Ishikawa (cell line): ENCODE results near the gene GRM7.

Source experiments
- CEBPB ChIP-seq: IDR thresholded peaks from 2 replicates; pipeline ENCODE4 v1.6.1; 2012
- CREB1 ChIP-seq: IDR thresholded peaks from 2 replicates; pipeline ENCODE4 v1.6.1; 2012; ENCODE audit warnings: low read depth
- EGR1 ChIP-seq: IDR thresholded peaks from 2 replicates; pipeline ENCODE4 v1.6.1; 2012
- EP300 ChIP-seq: IDR thresholded peaks from 2 replicates; pipeline ENCODE4 v1.6.1; 2012; ENCODE audit warnings: borderline replicate concordance
- FOXM1 ChIP-seq: IDR thresholded peaks from 2 replicates; pipeline ENCODE4 v1.6.1; 2012; ENCODE audit warnings: low read depth, borderline replicate concordance
- MAX ChIP-seq: IDR thresholded peaks from 2 replicates; pipeline ENCODE4 v1.6.1; 2012
- NFIC ChIP-seq: IDR thresholded peaks from 2 replicates; pipeline ENCODE4 v1.6.1; 2012
- RAD21 ChIP-seq: IDR thresholded peaks from 2 replicates; pipeline ENCODE4 v1.6.1; 2012; ENCODE audit warnings: low read depth
- REST ChIP-seq: IDR thresholded peaks from 2 replicates; pipeline ENCODE4 v1.6.1; 2012; ENCODE audit warnings: low read depth, mild to moderate bottlenecking
- TAF1 ChIP-seq: IDR thresholded peaks from 2 replicates; pipeline ENCODE4 v1.6.1; 2012; ENCODE audit warnings: low read depth, mild to moderate bottlenecking
- TCF12 ChIP-seq: IDR thresholded peaks from 2 replicates; pipeline ENCODE4 v1.6.1; 2012; ENCODE audit warnings: low read depth
- TEAD4 ChIP-seq: IDR thresholded peaks from 2 replicates; pipeline ENCODE4 v1.6.1; 2012
- USF1 ChIP-seq: IDR thresholded peaks from 2 replicates; pipeline ENCODE4 v1.6.1; 2012
- YY1 ChIP-seq: IDR thresholded peaks from 2 replicates; pipeline ENCODE4 v1.6.1; 2012; ENCODE audit warnings: low read depth
- ZBTB7A ChIP-seq: IDR thresholded peaks from 2 replicates; pipeline ENCODE4 v1.6.1; 2012; ENCODE audit warnings: low read depth

Gene GRM7

GRCh38 chr3:7630925-7631324, 770.0 kb downstream of the GRM7 start:
- no peak for TF ChIP-seq TCF12
- TF ChIP-seq CEBPB = no peak
- no peak for TF ChIP-seq NFIC
- TF ChIP-seq EP300 = no peak
- no peak for TF ChIP-seq REST
- no peak for TF ChIP-seq YY1
- TF ChIP-seq USF1 = no peak
- no peak for TF ChIP-seq TAF1
- TF ChIP-seq TEAD4 = no peak
- TF ChIP-seq FOXM1 = no peak
- TF ChIP-seq RAD21 = no peak

- TF ChIP-seq USF1 (no peak), REST (no peak), YY1 (no peak), MAX (no peak), TEAD4 (no peak), TAF1 (no peak), TCF12 (no peak), CEBPB (no peak), CREB1 (no peak), RAD21 (no peak), ZBTB7A (no peak), FOXM1 (no peak)
Observed at GRCh38 chr3:7632305-7632704, 771.4 kb downstream of the GRM7 start.

- TF ChIP-seq ZBTB7A = no peak
- TF ChIP-seq YY1 = no peak
- no peak for TF ChIP-seq USF1
- no peak for TF ChIP-seq EP300
- TF ChIP-seq CEBPB = no peak
- no peak for TF ChIP-seq CREB1
- TF ChIP-seq TAF1 = no peak
- TF ChIP-seq MAX = no peak
- TF ChIP-seq TCF12 = no peak
- no peak for TF ChIP-seq FOXM1
- no peak for TF ChIP-seq EGR1
- TF ChIP-seq REST = no peak
Observed at GRCh38 chr3:7637694-7638093, 776.8 kb downstream of the GRM7 start.

GRCh38 chr3:7638103-7638502, 777.2 kb downstream of the GRM7 start:
- no peak for TF ChIP-seq TAF1
- TF ChIP-seq ZBTB7A = no peak
- TF ChIP-seq YY1 = no peak
- no peak for TF ChIP-seq EP300
- no peak for TF ChIP-seq MAX
- TF ChIP-seq FOXM1 = no peak
- TF ChIP-seq CEBPB = no peak
